ENCODE results near the gene DSC2.
"Not testable (repeated sequence)": the region's sequence is repeated elsewhere in the genome, so short reads cannot be mapped to it uniquely, and the experiment has no call there.

Gene DSC2

GRCh38 chr18:31043709-31044108 lies 58.5 kb downstream of the DSC2 start:
- no peak for DNase-seq (ENCODE audit: low read depth in 3 of 3)

DNA sequence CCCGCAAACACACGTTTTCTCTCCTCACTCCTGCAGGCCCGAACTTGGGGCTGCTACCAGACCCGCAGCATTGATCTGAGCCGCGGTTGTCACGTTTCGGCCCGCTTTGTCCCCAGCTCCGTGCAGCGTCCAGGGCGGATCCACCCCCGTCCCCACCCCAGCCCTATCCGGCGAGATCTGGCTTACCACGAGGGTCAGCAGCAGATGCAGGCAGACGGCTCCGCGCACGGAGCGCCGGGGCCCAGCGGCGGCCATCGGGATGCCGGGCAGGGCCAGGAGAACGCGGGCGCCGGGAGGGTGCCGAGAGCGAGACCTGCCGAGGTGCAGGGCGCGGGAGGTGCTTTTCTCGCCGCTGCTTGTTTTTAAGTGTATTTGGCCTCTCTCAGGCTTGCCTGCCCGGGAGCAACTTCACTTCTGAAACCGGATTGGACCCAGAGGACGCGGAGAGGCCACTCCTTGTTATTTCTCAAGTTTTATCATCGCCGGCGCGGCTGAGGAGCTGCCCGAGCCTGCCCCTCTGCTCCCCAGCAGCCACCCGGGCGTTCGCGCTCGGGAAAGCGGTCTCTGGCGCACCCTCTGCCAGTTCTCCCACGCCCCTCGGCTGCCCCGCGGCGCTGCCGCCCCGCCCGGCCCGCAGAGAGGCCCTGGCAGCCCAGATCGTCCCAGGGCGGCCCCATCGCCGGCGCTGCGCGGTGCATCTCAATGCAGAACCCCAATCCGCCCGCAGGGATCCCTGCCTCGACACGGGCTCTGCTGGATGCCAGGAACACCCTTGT lies 59.6 kb downstream of the DSC2 start, which contains the start of gene DSC3:
TSS of gene DSC3 (minus strand) at position 337 of the 776 bp plus-strand sequence. CDS start at position 255, 82 bp downstream.
- no peak for DNase-seq (ENCODE audit: low read depth in 3 of 3)

DNA sequence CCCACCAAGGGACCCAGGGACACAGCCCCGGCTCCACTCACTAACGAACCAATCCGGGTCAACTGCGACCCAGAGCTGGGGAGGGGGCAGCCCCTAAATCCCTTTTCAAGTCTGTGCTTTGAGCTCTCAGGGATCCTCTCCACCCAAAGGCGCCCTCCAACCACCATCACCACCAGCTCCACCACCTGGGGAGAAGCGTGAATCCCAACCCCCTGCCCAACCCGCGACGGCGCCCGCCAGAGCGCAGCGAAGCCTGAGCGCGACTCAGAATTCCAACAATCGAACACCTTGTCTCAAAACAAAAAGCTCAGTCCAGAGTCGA lies 60.2 kb downstream of the DSC2 start:
- no peak for DNase-seq (ENCODE audit: low read depth in 3 of 3)

DNA sequence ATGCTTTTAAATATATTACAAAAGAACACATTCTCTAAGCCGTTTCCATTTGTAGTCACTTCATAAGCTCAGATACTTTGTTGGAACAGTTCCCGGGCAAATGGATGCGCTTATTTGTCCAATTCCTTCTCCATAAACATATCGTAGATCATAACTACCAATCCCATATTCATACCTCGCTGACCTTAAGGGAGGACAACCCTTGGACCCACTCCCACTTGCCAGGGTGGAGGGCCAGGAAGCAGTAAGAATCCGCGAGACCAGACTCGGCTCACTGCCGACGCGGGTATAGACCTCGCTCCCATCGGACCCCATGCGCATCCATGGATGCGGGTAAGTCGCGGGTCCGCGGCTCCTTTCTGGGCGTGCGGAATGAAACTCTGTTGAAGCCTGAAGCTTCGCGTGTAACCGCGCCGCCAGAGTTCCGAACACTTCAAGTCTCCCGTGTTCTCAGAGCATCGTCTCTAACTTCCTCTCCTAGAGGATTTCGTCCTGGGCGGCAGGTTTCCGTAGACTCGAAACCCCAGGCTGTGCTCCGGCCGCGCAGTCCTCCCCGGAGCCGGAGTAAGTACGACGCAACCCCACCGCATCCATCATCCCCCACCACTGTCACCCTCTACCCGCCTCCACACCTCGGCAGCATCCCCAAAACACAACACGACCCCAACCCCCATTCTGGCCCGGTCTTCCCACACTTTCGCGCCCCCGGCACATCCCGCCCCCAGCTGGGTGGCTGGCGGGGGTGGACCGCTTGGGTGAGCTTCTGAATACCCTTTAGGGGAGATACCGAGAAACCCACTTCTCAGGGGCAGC lies 60.7 kb downstream of the DSC2 start:
- DNase-seq (ENCODE audit: low read depth in 3 of 3): no peak

DNA sequence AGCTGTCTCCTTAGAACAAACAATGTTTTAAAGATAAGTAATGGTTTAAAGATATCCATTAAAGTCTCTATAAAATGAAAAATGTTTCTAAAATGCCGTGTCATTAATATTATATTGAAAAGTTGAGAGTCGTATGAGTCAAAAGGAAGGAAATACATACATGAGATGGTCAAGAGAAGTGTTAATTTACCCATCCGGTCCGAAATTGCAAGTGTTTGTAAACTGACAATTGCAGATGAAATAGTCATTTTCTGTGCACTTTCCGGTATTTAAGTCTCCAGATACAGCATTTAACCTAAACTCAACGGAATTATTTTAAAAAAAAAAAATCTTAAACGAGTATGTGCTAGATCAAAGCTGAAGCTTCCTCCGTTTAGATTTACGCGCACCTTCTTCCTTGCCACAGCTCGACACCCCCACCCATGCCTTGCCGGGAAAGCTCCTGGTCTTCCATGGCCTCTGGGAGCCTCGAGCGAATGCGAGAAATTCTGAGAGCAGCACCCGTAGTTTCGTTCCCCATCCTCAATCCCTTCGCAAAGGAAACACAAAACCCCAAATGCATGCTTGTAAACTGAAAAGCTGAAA lies 61.4 kb downstream of the DSC2 start:
- no peak for DNase-seq (ENCODE audit: low read depth in 3 of 3)

DNA sequence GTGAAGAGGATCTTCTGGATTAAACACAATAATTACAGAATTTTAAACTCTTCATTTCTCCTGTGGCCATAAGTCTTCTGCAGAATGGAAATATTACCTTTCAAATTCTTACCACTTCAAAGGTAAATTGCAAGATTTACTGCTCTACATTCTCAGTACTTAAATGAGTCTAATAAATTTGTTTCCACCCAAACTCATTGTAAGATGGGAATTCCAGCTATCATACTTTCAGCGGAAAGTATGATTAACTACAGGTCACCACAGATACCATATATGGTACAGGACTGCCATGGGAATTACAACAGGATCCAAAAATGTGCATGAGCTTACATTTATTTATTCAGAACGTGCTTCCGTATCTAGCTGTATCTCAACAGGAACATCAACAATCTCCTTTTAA lies 62.8 kb downstream of the DSC2 start:
- no peak for DNase-seq (ENCODE audit: low read depth in 3 of 3)

DNA sequence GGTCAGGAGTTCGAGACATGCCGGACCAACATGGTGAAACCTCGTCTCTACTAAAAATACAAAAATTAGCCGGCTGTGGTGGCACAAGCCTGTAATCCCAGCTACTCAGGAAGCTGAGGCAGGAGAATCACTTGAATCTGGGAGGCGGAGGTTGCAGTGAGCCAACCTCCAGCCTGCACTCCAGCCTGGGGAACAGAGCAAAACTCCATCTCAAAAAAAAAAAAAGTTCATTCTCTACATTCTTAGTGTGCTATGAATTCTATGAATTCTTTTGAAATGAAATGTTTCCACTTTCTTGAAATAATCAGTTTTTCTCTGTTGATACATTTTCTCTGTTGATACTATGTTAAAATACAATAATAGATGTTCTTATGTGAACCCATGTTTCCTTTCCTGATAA lies 64.5 kb downstream of the DSC2 start:
- not testable (repeated sequence) for DNase-seq (ENCODE audit: low read depth in 3 of 3)

- DNase-seq (ENCODE audit: low read depth in 3 of 3): no peak
Measured at GRCh38 chr18:31034541-31034940, 67.7 kb downstream of the DSC2 start.

DNA sequence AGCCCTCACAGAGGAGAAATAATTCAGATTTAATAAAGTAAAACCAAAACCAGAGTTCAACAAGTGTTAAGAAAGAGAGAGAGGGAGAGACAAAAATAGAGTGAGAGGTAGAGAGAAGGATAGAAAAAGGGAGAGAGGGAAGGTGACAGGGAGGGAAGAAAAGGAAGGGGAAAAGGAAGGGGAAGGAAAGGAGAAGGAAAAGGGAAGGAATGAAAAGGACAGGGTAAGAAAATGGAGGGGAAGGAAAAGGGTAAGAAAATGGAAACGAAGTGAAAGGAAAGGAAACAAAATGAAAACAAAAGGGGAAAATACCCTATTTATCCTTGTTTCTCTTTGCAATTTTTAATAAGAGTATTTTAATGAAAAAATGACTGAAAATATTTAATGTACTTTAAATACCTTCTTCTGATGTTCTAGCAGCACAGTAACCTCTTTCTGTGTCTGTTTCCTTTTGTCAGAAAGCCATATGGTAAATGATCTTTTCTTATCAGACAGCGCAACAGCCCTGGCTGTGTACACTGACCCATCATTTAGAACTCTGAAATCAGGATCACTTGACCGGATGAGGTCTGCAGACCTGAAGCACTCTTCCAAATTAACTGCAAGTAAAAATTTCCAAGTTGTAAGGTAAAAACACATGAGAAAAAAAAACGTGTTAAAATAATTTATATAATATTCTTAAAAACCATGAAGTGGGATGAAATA lies 71.5 kb downstream of the DSC2 start:
- no peak for DNase-seq (ENCODE audit: low read depth in 3 of 3)

GRCh38 chr18:31015715-31016434 lies 86.3 kb downstream of the DSC2 start:
- DNase-seq (ENCODE audit: low read depth in 3 of 3): no peak

DNA sequence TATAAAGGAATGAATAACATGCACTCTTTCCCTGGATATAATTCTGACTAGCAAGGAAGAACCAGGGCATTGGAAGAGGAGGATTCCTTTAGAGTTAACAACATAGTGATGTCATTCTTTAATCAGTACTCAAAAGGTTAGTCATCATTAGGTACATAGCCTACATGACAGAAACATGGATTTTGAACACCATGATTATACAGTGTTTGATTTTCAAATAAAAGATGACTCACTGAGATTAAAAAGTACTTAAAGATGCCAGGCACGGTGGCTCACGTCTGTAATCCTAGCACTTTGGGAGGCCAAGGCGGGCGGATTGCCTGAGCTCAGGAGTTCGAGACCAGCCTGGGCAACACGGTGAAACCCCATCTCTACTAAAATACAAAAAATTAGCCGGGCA lies 90.8 kb downstream of the DSC2 start:
- DNase-seq (ENCODE audit: low read depth in 3 of 3): not testable (repeated sequence)

- DNase-seq (ENCODE audit: low read depth in 3 of 3): no peak
Measured at GRCh38 chr18:31010601-31011000, 91.6 kb downstream of the DSC2 start.

Measured in stimulated activated CD4-positive, alpha-beta T cell treated with anti-CD3 and anti-CD28 coated beads, TNF-alpha, amount 100 ng/mL, for 48 hours (primary cell).